K562 (cell line): Measurements from ENCODE around the gene SLC38A10. TPM values are rescaled to one million over a fixed set of nuclear protein-coding genes. Genes with fewer than 3 reads are reported as not detected.

Source experiments
- ATAC-seq: fragments of 200-7000 bp; cut with Tn5 transposase; 3 replicates; pipeline ENCODE4 v1.9.1; 2020; ENCODE audit warnings: moderate library complexity
- BruUV-seq: library from RNA; stranded (reverse); fragments of 400-500 nt; replicated peaks from 2 replicates; lab custom pipeline; 2021; lab: Mats Ljungman, UMichigan
- CTCF ChIA-PET: fragments of 300-600 bp; formaldehyde crosslinking; extraction: SDS; loops from one replicate; lab custom pipeline; 2021; ENCODE audit warnings: low intra/inter-chr PET ratio; lab: Yijun Ruan, JAX
- POLR2A ChIA-PET: fragments of 300-600, 350-650 bp; sonication (Branson Sonifier 250); formaldehyde crosslinking; extraction: SDS; loops from one replicate; lab custom pipeline; 2021; ENCODE audit warnings: antibody characterized with exemption, inconsistent platforms; lab: Yijun Ruan, JAX
- DNase-seq, 4 experiments: peaks; one replicate each; pipeline versions ENCODE4 v3.0.0 to v3.0.0-alpha.2; 2011 to 2018; ENCODE audit warnings: low spot score in 3 of 4, mixed read lengths in 3 of 4; ENCODE audit errors: extremely low read depth in 1 of 4
- FAIRE-seq: peaks from 2 replicates; lab custom pipeline; 2011; peaks lifted over from hg19 to GRCh38; lab: Jason Lieb, UNC
- H2AFZ ChIP-seq: 2 replicates; pipeline ENCODE4 v1.6.0; 2011; ENCODE audit warnings: low read depth, low read length, control low read depth, inconsistent platforms
- H3K27ac ChIP-seq: fragments of 200-600 bp; 3 replicates; pipeline ENCODE4 v1.8.0; 2011; ENCODE audit warnings: low read depth, mild to moderate bottlenecking, control low read depth, inconsistent platforms, low read length, moderate library complexity, mixed read lengths; ENCODE audit errors: extremely low read depth
- H3K27me3 ChIP-seq, 2 experiments: fragments of 300-600 bp in 1 of 2; 2 replicates in 1 of 2; 3 replicates in 1 of 2; pipeline versions ENCODE4 v1.6.0 to v1.8.0; 2011; ENCODE audit warnings: inconsistent platforms in 2 of 2, low read length in 2 of 2, mild to moderate bottlenecking in 1 of 2, mixed read lengths in 1 of 2, moderate library complexity in 1 of 2; ENCODE audit not compliant: control insufficient read depth in 2 of 2, insufficient read depth in 2 of 2
- H3K36me3 ChIP-seq: fragments of 300-600 bp; 3 replicates; pipeline ENCODE4 v1.8.0; 2011; ENCODE audit warnings: mild to moderate bottlenecking, low read length, inconsistent platforms; ENCODE audit not compliant: control insufficient read depth, insufficient read depth
- H3K4me1 ChIP-seq, 2 experiments: fragments of 200-600 bp in 1 of 2; replicated peaks in 1 of 2; 2 replicates in 1 of 2; 3 replicates in 1 of 2; pipeline versions ENCODE4 v1.5.1 to v1.8.0; 2011; ENCODE audit warnings: inconsistent platforms in 2 of 2, low read length in 2 of 2, mild to moderate bottlenecking in 1 of 2, mixed read lengths in 1 of 2, moderate library complexity in 1 of 2; ENCODE audit not compliant: control insufficient read depth in 2 of 2, insufficient read depth in 2 of 2
- H3K4me2 ChIP-seq: 2 replicates; pipeline ENCODE4 v1.6.1; 2011; ENCODE audit warnings: low read length, control low read depth, inconsistent platforms, mixed read lengths; ENCODE audit not compliant: insufficient read depth
- H3K4me3 ChIP-seq: fragments of 200-600 bp; sonication (generic), shearing (Covaris generic); 2 replicates; pipeline ENCODE4 v1.5.1; 2016; ENCODE audit warnings: control low read depth, inconsistent platforms
- H3K79me2 ChIP-seq: fragments of 200-600 bp; 3 replicates; pipeline ENCODE4 v1.8.0; 2011; ENCODE audit warnings: low read length, inconsistent platforms; ENCODE audit not compliant: control insufficient read depth, insufficient read depth
- H3K9ac ChIP-seq, 2 experiments: 2 replicates each; pipeline versions ENCODE4 v1.6.0 to v1.6.1; 2011; ENCODE audit warnings: low read depth in 2 of 2, low read length in 2 of 2, control low read depth in 1 of 2, inconsistent platforms in 1 of 2, mild to moderate bottlenecking in 1 of 2, mixed read lengths in 1 of 2; ENCODE audit not compliant: insufficient read depth in 1 of 2
- H3K9me1 ChIP-seq: one replicate; pipeline ENCODE4 v1.6.0; 2011; ENCODE audit warnings: inconsistent platforms, mild to moderate bottlenecking, low read length, moderate library complexity; ENCODE audit not compliant: control insufficient read depth, insufficient read depth
- H3K9me3 ChIP-seq: replicated peaks from 2 replicates; pipeline ENCODE4 v1.5.1; 2011; ENCODE audit warnings: low read depth, low read length, inconsistent platforms; ENCODE audit not compliant: control insufficient read depth, insufficient read depth
- H4K20me1 ChIP-seq: replicated peaks from 2 replicates; pipeline ENCODE4 v1.6.1; 2011; ENCODE audit warnings: low read length, inconsistent platforms, mixed read lengths; ENCODE audit not compliant: control insufficient read depth, insufficient read depth
- ATF7 ChIP-seq: fragments of 450-650 bp; IDR thresholded peaks from 2 replicates; pipeline ENCODE4 v1.7.1; 2014; ENCODE audit warnings: mild to moderate bottlenecking, moderate library complexity
- MTA3 ChIP-seq: fragments of 450-650 bp; formaldehyde crosslinking; IDR thresholded peaks from 2 replicates; pipeline ENCODE4 v1.6.1; 2017; ENCODE audit warnings: mild to moderate bottlenecking, borderline replicate concordance
- NRF1 ChIP-seq, 2 experiments: fragments of 450-650 bp; IDR thresholded peaks in 1 of 2; conservative IDR thresholded peaks in 1 of 2; 2 replicates each; pipeline ENCODE4 v1.6.1; 2014; ENCODE audit warnings: mild to moderate bottlenecking in 2 of 2
- RBFOX2 ChIP-seq: fragments of 200-400 bp; formaldehyde crosslinking; IDR thresholded peaks from 2 replicates; pipeline ENCODE4 v1.6.1; 2017; ENCODE audit warnings: low read depth, mild to moderate bottlenecking, low read length, moderate library complexity
- ZEB2 ChIP-seq: fragments of 450-650 bp; IDR thresholded peaks from 2 replicates; pipeline ENCODE4 v1.6.1; 2016
- WGBS: fragments of 100-300 bp; shearing (Covaris generic); methylation state at CpG from one replicate; pipeline ENCODE4 v1.1.6; 2016; ENCODE audit warnings: low coverage, mixed read lengths; ENCODE audit not compliant: insufficient coverage; ENCODE audit errors: missing lambda C conversion rate; 5-methylcytosine and 5-hydroxymethylcytosine counted together
- in situ Hi-C: fragments of 300-500 bp; cut with MboI; formaldehyde crosslinking; loops from 4 replicates; pipeline ENCODE4 v1.15.0; 2018; ENCODE audit warnings: inconsistent platforms, mixed read lengths
- intact Hi-C: fragments of 100-400 bp; cut with micrococcal nuclease; formaldehyde crosslinking; loops from 2 replicates; pipeline ENCODE4 v1.14.2; 2022
- polyA plus RNA-seq, 8 experiments: library from polyadenylated mRNA; depleted of rRNA in 4 of 8; stranded (reverse) in 5 of 8; unstranded in 3 of 8; fragments of >200 nt; fragmentation: Nextera tagmentation in 2 of 8; fragmentation: Illumina TruSeq in 1 of 8; extraction: Ambion mirVana in 2 of 8; extraction: Trizol in 1 of 8; gene quantifications; 2 replicates each; pipeline versions ENCODE4 v1.2.1 to v1.2.3, GENCODE V29; 2011 to 2014; ENCODE audit warnings: inconsistent platforms in 1 of 8, missing spikeins in 1 of 8
- total RNA-seq, 7 experiments: library from RNA; depleted of rRNA in 6 of 7; stranded (reverse); fragments of >200 nt in 6 of 7; fragmentation: Illumina TruSeq in 2 of 7; extraction: Trizol in 2 of 7; gene quantifications; 2 replicates each; pipeline versions ENCODE4 v1.2.1 to v1.2.3, GENCODE V29; 2011 to 2021; ENCODE audit warnings: low replicate concordance in 1 of 7

SLC38A10 gene
- total and polyA plus RNA-seq, 9 of the 15 experiments (the other 6 are each of a cell fraction or from before 2014, with no cell fraction given) = 0.45 to 54.2 (median 13.8) TPM

GRCh38 chr17:81232616-81233241, 62.4 kb downstream of the SLC38A10 start:
- FAIRE-seq = no peak
- intact Hi-C loops (loop anchor here (10.0 kb wide), 1 partner anchor 218 kb away; no protein-coding TSS in a partner anchor), in situ Hi-C loops (loop anchor here (25.0 kb wide), 1 partner anchor 95 kb away; no protein-coding TSS in a partner anchor)
- Histone ChIP-seq H2AFZ (no peak overlapping the region), H3K4me2 (no peak overlapping the region), H3K4me3 (no peak overlapping the region), H3K27me3 (no peaks in the 10 kb centered on the region), H3K9ac (peak overlapping the region in 1 of 2 experiments; percentile 15; a peak in 1 of 4 replicates), H4K20me1 (peaks cover 32% of the 10 kb centered on the region), H3K4me1 (peaks cover 22 to 78% of the 10 kb centered on the region in 2 experiments), H3K9me1 (peaks cover 9% of the 10 kb centered on the region), H3K27ac (no peak overlapping the region), H3K79me2 (no peaks in the 10 kb centered on the region; the same call in 2 of the 3 replicates), H3K36me3 (peaks cover 29% of the 10 kb centered on the region; the same call in 2 of the 3 replicates), H3K9me3 (no peaks in the 10 kb centered on the region)
- CTCF ChIA-PET = no interaction called here
- 93% methylated on average over 18 of the region's 19 CpGs for WGBS
- TF ChIP-seq RBFOX2 (peak; percentile 18; the same call in 1 of the 2 replicates), MTA3 (no peak), ZEB2 (no peak), NRF1 (conservative IDR thresholded peaks at IDR 0.05 in 1 of 2, IDR thresholded peaks at IDR 0.05 in 1 of 2) (no peak), ATF7 (no peak)
- POLR2A ChIA-PET = interaction anchor here (0.8 to 1.0 kb wide), 2 partner anchors 8 to 42 kb away, joined by 3 to 5 read pairs; no protein-coding TSS in a partner anchor
- ATAC-seq = no peak
- BruUV-seq = no TSS peak
- DNase-seq = no peak
